Cardiac septum (tissue), 1 donor: Measurements from ENCODE around the gene SRP68. TPM values are rescaled to one million over a fixed set of nuclear protein-coding genes. Genes with fewer than 3 reads are reported as not detected.
A peak's percentile ranks its signal among the peaks of the same experiment; 100 is the strongest.

Source experiments
- DNase-seq: peaks from one replicate; pipeline ENCODE4 v3.0.0-alpha.2; 2020; ENCODE audit warnings: low spot score
- intact Hi-C: fragments of 100-400 bp; cut with DNase I; formaldehyde crosslinking; loops from one replicate; pipeline ENCODE4 v1.14.0; 2022
- total RNA-seq: library from RNA; stranded (reverse); fragmentation: NEBNext Ultra II Directional; extraction: Animal tissue kit (Norgen Biotek cat#: 25700); gene quantifications from one replicate; pipeline ENCODE4 v1.2.1, GENCODE V29; 2021
- donor health status: DM: no; HTN: no; CAD: no.

Gene SRP68
- total RNA-seq, 1 donor from 2014 or later, result 53.9 TPM

- no peak for DNase-seq
- intact Hi-C loops, result no loop called here
These were observed 64.1 kb downstream of the SRP68 start for GRCh38 chr17:76008208-76008607.

- intact Hi-C loops, result no loop called here
- no peak for DNase-seq
These were observed 64.5 kb downstream of the SRP68 start for GRCh38 chr17:76007850-76008165.

GRCh38 chr17:76007131-76007849, 65.0 kb downstream of the SRP68 start:
- DNase-seq, result no peak
- intact Hi-C loops, result no loop called here

GRCh38 chr17:76005263-76006149, 66.8 kb downstream of the SRP68 start:
- DNase-seq, result peak; percentile 89
- intact Hi-C loops, result loop anchor here (2.0 kb wide), 1 partner anchor 101 kb away; the partner anchor contains the start of gene MRPL38

- intact Hi-C loops, result loop anchor here (2.0 kb wide), 1 partner anchor 100 kb away; the partner anchor contains the start of gene MRPL38
- DNase-seq, result no peak
These were observed 67.5 kb downstream of the SRP68 start for GRCh38 chr17:76004750-76005262.

GRCh38 chr17:76003915-76004314, 68.4 kb downstream of the SRP68 start:
- no peak for DNase-seq
- intact Hi-C loops, result loop anchor here (2.0 kb wide), 1 partner anchor 99 kb away; the partner anchor contains the start of gene MRPL38

- intact Hi-C loops, result no loop called here
- no peak for DNase-seq
These were observed 70.2 kb downstream of the SRP68 start for GRCh38 chr17:76002100-76002499.

- DNase-seq, result no peak
- intact Hi-C loops, result no loop called here
These were observed 71.4 kb downstream of the SRP68 start, which contains the start of gene CDK3 for GRCh38 chr17:76000755-76001521. Gene CDK3, plus strand, starts transcription at chr17:76000855. Its CDS starts 571 bp downstream, at chr17:76001426.

GRCh38 chr17:76000016-76000754, 72.1 kb downstream of the SRP68 start:
- intact Hi-C loops, result no loop called here
- no peak for DNase-seq

- intact Hi-C loops, result no loop called here
- DNase-seq, result no peak
These were observed 74.0 kb downstream of the SRP68 start for GRCh38 chr17:75998327-75998795.

GRCh38 chr17:75996665-75997590, 75.4 kb downstream of the SRP68 start:
- no peak for DNase-seq
- intact Hi-C loops, result no loop called here

GRCh38 chr17:75995385-75995925, 76.9 kb downstream of the SRP68 start:
- intact Hi-C loops, result no loop called here
- DNase-seq, result no peak

GRCh38 chr17:75994802-75995370, 77.4 kb downstream of the SRP68 start:
- intact Hi-C loops, result no loop called here

GRCh38 chr17:75991396-75991795, 80.9 kb downstream of the SRP68 start:
- intact Hi-C loops, result no loop called here
- no peak for DNase-seq

More at GRCh38 chr17:75994802-75995370, 77.4 kb downstream of the SRP68 start:
- no peak for DNase-seq
